NCI-H1092 (cell line): ENCODE data around the gene CLPTM1L.
A peak's percentile ranks its signal among the peaks of the same experiment; 100 is the strongest.
"Not testable (repeated sequence)": the region's sequence is repeated elsewhere in the genome, so short reads cannot be mapped to it uniquely, and the experiment has no call there.

Experiments used
- DNase-seq: peaks from one replicate; lab custom pipeline; 2025; lab: John Stamatoyannopoulos, UW

CLPTM1L gene

GRCh38 chr5:1326901-1327756 is 17.8 kb downstream of the CLPTM1L start:
- not testable (repeated sequence) for DNase-seq

DNA sequence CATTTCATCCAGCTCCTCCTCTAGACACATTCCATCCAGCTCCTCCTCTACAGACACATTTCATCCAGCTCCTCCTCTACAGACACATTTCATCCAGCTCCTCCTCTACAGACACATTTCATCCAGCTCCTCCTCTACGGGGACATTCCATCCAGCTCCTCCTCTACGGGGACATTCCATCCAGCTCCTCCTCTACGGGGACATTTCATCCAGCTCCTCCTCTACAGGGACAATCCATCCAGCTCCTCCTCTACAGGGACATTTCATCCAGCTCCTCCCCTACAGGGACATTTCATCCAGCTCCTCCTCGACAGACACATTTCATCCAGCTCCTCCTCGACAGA is 18.4 kb downstream of the CLPTM1L start:
- not testable (repeated sequence) for DNase-seq

DNA sequence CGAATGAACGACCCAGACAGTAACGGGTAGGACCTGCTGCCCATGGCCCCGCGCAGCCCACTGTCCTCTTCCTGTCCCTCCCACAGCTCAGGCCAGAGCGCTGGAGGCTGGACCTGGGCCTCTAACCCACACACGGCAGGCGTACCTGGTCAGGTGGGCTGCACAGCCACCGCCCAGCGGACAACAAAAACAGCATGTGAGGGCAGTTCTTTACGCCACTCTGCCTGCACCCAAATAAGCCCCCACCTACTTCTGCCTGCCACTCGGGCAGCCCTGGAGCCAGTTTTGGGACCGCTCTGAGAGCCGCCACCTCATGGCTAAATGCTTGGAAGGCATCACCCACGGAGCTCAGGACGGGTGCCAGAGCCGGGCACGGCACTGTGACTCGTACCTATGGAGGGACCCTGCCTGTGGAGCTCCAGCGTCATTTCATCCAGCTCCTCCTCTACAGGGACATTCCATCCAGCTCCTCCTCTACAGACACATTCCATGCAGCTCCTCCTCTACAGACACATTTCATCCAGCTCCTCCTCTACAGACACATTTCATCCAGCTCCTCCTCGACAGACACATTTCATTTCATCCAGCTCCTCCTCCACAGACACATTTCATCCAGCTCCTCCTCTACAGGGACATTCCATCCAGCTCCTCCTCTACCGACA is 18.9 kb downstream of the CLPTM1L start:
- DNase-seq, result no peak

GRCh38 chr5:1325191-1325741 is 19.6 kb downstream of the CLPTM1L start:
- no peak for DNase-seq

DNA sequence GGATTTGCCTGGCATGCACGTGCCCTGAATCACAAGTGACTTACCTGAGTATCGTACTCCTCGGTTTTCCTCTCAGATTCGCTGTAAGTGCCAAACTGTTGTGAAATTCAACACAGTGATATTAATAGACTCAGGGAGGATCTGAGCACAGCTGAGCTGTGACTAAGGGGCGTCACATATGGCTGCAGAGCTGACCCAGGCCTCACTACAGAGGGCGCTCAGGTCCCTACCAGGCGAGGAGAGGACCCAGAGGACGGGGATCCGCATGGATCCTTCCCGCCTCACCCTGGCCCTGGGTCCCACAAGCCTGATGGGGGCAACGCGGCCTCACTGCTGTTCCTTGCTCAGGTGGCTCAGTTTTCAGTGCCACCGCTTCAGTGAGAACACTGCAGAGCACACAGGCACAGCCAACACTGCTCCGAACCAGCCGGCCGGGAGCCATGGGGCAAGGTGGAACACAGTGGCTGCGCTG is 20.1 kb downstream of the CLPTM1L start:
- DNase-seq, result no peak

DNA sequence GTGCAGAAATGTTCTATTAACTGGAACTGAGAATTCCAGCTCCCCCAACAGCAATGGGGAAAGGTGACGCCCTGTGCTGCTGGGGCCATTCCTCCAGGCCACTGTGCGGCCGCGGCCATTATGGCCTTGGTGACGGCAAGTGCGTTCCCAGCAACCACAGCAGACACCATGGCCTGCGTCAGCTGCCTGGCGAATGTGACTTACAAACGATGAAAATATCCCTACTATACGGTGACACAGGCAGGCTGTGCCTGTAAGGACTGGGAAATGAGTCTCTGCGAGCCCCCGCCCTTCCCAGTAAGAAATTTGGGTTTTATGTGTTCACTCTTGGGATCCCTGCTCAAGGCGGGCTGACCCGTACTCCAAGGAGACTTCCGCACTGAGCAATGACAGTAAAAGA is 20.6 kb downstream of the CLPTM1L start:
- no peak for DNase-seq

DNA sequence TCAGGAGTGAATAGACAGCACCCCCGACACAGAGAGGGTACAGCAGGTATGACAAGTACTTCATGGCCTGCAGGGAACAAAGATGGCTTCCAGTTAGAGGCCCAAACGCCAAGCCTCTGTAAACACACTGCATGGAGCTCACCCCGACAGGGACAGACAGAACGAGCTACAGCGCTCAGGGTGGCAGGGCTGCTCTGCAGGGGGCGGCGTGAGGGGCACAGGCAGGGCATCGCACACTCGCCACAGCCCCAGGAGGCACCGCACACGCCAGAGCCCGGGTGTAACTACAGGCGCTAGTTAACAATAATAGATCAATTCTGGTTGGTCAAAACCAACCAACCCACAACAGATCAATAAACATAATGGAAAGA is 21.1 kb downstream of the CLPTM1L start:
- DNase-seq, result no peak

DNA sequence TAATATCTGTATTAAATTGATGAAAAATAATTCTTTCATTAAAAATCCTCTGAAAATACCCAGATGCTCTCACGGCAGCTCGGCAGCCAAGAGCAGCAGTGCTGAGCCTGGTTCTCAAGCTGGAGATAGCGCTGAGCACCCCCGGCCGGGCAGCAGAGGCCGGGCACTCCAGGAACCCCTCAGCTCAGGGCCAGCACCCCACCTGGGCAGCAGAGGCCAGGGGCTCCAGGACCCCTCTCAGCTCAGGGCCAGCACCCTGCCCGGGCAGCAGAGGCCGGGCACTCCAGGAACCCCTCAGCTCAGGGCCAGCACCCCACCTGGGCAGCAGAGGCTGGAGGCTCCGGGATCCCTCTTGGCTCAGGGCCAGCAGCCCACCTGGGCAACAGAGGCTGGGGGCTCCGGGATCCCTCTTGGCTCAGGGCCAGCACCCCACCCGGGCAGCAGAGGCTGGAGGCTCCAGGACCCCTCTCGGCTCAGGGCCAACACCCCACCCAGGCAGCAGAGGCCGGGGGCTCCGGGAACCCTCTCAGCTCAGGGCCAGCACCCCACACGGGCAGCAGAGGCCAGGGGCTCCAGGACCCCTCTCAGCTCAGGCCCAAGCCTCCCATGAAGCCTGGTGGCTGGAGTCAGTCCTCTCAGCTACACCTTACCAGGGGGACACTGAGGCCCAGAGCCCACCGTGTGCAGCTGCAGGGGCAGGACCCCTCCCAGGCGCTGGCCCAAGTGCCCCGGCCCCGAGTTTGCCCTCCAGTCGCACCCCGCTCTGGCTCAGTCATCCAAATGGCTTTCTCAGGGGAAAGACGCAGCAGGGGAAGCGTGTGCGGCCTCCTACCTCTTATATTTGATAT is 21.7 kb downstream of the CLPTM1L start:
- no peak for DNase-seq

DNA sequence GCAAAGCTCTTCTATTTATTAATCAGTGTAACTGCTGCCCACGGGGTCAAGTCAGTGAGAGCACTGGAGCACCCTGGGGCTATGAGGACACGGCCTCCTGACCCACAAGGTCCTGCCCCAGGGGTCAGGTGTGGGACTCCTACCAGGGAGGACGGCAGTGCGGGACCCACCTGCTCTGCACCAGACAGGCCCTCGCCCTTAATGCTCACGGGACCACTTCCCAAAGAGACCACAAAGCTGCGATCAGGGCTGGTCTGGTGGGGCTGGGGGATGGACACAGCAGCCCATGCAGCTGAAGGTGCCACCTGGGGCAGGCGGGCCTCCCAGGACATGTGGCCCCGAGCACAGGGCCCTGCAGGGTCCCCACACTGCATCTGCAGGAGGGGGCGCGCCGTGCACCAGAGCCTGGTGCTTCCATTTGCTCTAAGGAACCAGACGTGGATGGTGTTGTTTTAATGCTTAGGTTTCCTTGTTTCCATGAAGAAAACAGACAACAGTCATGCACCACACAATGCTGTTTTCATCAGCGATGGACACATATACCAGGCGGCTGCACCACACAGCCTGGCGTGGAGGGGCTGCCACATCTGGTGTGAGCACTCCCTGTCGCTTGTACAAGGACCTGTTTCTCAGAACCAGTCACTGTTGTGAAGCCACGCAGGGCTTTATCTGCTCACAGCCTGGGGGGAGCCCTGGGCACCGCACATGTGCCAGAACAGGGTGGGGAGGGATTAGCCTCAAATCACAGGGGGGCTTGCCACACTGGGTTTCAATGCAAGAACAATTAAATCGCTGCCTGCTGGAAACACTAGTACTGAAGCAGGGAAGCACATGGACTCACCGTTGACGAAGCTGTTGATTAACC is 22.6 kb downstream of the CLPTM1L start:
- no peak for DNase-seq

DNA sequence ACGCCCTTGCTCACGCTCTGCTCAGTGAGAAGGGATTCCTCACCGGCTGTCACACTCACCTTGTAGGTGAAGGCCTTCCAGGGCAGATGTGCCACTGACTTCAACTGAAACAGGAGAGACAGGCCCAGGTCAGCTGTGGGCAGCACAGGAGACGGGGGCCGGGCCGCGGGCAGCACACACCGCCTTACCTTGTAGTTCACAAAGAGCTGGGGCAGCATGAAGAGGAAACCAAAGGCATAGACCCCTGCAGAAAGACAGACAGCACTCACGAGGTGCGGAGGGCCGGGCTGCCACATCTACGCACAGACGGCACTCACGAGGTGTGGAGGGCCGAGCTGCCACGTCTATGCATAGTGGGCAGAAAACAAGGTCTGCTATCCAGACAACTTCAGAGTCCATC is 23.3 kb downstream of the CLPTM1L start:
- DNase-seq, result no peak

- no peak for DNase-seq
These were observed 24.2 kb downstream of the CLPTM1L start for GRCh38 chr5:1320436-1321344.

DNA sequence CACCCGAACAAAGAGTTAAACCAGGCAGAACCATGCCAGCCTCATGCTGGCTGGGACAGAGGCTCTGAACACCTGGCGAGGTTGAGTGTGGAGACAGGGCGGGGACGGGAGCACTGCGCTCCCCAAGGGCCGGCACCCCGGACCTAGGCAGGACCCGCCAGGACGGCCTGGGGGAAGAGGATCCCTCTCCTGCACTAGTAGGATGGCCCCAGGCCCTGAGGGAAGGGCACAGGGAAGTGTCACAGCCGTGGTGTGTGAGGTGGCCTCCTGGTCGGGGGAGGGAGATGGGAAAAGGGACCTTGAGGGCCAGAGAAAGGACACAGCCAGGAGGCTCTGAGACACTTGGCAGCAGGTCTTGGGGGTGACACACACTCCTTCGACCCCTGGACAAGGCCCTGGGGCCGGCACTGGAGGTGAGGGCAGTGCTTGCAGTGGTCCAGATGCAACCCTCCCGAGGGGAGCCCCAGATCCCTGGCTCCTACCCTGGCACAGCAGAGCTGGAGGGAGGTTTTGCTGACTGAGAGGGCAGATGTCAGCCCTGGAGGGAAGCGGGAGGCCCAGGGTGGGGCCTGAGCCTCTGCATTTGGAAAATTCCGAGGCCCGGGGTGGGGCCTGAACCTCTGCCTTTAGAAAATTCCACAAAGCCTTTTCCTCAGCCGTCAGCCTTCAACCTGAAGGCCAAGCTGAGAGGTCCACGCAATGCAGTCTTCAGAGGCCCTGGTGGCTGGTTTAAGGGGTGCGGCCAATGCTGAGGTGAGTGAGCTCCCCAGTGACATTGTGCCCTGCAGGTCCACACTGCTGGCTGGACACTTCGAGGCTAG is 25.3 kb downstream of the CLPTM1L start:
- no peak for DNase-seq

GRCh38 chr5:1318659-1319251 is 26.1 kb downstream of the CLPTM1L start:
- DNase-seq, result no peak

GRCh38 chr5:1317921-1318565 is 26.9 kb downstream of the CLPTM1L start:
- DNase-seq, result no peak

DNA sequence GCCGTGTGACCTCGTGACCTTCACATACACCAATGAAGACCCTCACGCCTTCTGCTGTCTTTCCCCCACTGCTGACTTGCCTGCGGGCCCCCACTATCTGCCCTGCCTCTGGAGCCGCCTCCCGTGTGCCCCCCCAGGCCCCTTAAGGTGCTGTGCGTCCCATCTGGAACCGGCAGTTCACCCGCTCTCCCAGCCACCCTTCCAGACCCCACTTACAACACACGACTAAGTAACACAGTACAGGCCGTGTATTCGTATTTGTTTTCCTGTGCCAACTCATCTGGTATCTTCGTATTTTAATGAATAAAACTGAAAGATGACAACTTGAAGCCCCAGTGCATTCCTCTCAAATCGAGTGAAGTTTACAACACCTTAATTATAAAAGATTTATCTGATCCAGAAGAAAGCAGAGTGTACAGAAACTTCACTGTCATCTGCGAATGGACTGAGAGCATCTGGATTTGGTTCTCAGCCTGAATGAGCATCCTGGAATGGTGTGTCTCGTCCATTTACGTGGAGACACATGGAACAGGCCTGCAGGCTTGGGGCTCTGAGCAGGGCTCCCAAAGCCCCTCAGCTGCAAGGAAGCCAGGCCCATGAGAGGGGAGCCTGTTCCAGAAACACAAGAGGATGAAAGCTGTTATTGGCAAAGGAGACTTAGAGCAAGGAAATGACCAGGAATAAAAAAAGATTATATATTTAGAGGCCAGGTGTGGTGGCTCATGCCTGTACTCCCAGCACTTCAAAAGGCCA is 28.1 kb downstream of the CLPTM1L start:
- no peak for DNase-seq

DNA sequence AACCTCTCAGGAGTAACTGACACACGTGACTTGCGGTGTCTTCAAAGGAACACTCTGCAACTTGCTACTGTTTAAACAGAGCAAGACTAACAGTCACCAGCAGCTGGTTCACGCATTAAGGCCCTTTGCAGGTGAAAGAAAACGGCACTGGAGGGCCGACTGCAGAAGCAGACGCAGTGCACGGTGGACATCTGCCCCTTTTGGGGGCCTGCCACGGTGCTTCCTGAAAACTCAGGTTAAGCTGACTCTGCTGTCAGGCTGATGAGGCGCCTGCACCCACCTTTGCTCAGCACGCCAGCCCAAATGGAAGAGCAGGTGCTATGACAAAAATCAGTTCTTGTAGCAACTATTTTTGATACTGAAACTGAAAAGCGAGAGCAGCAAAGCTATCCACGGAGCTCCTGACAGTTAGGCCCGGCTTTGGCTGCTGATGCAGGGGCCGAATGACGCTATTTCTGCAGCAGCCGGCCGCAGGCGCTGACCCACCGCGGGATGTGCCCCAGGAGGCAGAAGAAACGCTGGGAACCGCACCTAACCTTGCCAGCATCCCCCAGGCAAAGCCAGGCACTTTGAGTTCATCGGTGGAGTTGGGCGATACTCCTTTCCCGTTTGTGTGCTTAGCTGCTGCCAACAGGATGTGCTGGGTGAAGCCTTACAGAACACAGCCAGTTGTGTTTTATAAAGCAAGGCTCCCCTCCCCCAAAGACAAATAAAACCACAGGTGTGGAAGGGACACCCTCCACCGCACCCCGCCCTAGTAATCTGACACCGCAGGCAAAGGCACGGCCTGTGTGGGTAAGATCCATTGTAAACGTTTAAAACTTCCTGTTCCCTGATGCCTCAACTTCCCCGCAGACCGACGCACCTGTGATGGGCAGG is 29.0 kb downstream of the CLPTM1L start:
- DNase-seq, result peak; percentile 93
